Measurements from ENCODE around the gene KLHL1.
"Not testable (repeated sequence)": the region's sequence is repeated elsewhere in the genome, so short reads cannot be mapped to it uniquely, and the experiment has no call there.

The KLHL1 gene, protein sequence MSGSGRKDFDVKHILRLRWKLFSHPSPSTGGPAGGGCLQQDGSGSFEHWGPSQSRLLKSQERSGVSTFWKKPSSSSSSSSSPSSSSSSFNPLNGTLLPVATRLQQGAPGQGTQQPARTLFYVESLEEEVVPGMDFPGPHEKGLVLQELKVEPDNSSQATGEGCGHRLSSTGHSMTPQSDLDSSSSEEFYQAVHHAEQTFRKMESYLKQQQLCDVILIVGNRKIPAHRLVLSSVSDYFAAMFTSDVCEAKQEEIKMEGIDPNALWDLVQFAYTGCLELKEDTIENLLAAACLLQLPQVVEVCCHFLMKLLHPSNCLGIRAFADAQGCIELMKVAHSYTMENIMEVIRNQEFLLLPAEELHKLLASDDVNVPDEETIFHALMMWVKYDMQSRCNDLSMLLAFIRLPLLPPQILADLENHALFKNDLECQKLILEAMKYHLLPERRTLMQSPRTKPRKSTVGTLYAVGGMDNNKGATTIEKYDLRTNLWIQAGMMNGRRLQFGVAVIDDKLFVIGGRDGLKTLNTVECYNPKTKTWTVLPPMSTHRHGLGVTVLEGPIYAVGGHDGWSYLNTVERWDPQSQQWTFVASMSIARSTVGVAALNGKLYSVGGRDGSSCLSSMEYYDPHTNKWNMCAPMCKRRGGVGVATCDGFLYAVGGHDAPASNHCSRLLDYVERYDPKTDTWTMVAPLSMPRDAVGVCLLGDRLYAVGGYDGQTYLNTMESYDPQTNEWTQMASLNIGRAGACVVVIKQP

DNA sequence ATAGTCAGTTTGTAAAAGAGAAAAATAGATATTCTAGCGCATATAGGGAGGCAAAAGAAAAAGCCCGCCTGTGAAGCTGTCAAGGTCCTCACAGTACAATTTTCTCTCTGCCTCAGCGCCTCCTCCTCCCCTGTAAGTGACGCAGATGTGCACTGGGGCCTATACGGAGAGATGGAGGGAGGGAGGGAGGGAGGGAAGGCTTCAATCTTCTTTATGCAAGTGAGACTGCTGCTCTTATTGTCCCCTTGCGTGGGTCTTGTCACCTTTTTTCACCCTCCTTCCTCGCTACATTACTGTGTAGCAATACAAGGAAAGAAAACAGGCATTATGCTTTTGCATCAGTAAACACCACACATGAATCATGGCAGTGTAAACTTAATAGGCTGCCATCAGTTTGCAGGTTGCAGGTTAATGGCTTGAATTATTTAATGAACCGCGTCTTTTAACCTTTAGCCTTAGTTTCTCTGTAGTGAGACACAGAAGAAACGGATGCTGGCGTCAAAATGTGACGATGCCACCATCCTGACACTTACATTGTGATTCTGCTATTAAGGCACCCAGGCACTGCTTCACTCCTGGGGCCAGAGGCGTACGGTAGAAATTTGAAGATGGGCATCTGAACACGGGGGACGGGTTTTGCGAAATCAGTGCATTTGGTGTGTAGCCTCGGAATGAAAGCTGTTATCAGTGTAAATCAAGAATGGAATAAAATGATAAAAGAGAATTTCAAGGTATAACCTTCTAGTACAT lies at the start of gene KLHL1:
TSS of gene KLHL1 (minus strand) at position 97 of the 750 bp plus-strand sequence. CDS start 753 bp downstream, outside the sequence.
- DNase-seq, result no peak

DNA sequence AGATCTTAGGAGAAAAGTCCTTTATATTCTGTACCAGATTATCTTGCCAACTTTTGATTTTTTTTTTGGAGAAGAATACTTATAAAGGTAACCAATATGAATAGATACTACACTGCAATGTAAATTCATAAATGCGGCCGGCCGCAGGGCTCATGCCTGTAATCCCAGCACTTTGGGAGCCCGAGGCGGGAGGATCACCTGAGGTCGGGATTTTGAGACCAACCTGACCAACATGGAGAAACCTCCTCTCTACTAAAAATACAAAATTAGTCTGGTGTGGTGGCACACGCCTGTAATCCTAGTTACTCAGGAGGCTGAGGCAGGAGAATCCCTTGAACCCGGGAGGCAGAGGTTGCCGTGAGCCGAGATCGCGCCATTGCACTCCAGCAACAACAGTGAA lies 34.4 kb upstream of the KLHL1 start:
- DNase-seq, result not testable (repeated sequence)

DNA sequence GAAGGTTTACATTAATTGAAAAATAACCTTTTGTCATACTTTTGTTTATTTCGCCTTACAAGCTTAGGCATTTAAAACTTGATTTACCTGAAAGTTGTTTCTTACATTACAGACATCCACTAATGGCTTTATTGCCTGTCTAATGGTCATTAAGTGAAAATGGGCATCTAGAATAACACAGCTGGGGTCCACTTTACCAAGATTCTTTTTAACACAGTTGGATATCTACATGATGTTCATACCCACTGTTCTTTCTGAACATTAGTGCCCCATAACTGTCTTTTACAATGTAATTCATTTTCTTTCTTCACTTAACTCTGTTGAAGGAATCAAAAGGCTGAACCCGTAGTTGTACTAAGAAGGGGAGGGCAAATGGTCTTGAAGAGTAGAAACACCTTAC lies 19.8 kb upstream of the KLHL1 start:
- DNase-seq, result no peak

GRCh38 chr13:70125693-70126092 lies 17.4 kb upstream of the KLHL1 start:
- DNase-seq, result no peak

DNA sequence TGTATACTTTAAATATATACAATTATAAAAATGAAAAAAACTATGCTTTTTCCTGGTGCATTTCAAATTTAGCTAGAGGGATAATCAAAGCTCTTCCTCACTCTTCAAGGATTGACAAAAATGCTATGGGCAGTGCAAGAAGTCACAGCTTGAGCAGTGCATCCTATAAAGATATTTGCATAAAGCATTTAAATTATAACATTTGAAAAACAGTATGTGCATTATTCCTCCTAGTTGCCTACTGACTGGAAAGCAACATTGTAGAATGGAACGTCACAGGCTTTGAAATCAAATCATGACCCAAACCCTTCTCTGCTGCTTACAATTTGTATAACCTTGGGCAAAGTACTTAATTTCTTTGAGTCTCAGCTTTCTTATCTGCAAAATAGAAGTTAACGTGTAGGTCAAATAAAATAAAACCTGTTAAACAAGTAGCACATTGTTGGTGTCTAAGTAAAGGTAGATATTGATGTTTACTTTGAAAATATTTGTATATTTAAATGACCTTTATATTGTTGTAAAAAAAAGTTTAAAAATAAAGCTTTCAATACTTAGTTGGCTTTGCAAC lies 9.2 kb upstream of the KLHL1 start:
- no peak for DNase-seq

- DNase-seq, result no peak
Observed at GRCh38 chr13:70107498-70108281, 562 bp downstream of the KLHL1 start, which contains the start of gene ATXN8OS. TSS of gene ATXN8OS (plus strand) at chr13:70107826.

GRCh38 chr13:70107125-70107497 lies 1.1 kb downstream of the KLHL1 start:
- no peak for DNase-seq

- no peak for DNase-seq
Observed at GRCh38 chr13:70104481-70104880, 3.8 kb downstream of the KLHL1 start.

DNA sequence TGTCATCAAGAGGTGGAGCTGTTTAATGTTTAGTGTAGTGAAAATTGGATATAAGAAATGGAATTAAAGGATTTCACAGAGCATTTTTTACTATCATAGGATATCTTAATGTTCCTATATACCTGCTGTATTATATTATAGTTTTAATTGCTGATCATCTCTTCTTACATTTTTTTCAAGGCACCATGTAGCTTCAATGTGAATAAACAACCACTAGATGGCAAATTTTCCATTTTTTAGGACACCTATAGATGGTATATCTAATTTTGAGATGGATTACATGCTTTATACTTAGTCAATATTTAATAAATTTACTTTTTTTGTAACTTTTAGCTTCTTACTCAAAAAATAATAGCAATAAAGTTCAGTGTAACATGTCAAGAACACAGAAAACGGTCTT lies 9.6 kb downstream of the KLHL1 start:
- DNase-seq, result no peak

DNA sequence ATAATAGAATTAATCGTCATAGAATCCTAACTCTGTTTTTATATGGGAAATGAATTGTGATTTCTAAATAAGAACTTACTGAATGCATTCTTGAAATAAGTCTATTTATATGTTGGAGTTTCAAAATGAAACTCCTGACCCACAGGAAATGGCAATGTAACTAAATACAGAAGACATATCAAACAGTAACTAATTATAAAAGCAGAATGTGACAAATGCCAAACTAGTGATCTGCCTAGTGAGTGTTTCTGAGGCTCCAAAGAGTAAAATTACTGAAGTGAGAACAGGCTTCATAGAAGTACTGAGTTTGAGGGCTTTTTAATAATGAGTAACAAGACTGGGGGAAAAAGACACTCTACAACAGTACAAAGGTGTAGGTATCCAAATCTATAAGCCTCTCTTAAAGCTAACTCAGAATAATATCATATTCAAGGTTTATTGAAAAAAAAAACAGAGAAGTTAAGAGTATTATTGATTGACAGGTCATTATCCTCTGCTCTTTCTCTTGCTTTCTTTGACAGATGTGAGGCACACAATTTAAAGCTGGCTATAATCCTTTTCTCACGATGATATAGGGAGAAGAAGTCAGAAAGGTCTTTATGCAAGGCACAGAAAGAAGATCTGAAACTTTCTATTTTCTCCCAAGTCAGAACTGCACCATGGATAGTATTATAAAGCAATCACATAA lies 18.1 kb downstream of the KLHL1 start:
- DNase-seq, result no peak

DNA sequence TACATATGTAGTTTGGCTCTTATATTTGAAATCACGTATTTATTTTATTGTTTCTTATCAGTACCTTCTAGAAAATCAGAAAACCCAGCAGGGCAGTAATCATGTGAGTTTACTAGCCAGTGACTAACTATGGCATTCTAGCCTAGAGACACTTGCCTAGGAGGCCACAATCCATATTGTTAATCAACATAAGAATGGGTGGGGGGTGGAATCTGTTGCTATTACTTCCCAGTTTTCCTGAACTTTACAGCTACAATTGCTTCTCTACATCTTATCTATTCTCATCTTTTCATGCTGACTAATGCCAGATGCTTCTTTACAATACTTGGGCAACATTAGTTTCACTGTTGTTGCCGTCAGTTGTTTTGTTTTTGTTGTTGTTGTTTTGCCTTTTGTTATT lies 19.3 kb downstream of the KLHL1 start:
- no peak for DNase-seq

GRCh38 chr13:70087247-70087646 lies 21.0 kb downstream of the KLHL1 start:
- no peak for DNase-seq

- DNase-seq, result no peak
Observed at GRCh38 chr13:70080012-70080411, 28.2 kb downstream of the KLHL1 start.

DNA sequence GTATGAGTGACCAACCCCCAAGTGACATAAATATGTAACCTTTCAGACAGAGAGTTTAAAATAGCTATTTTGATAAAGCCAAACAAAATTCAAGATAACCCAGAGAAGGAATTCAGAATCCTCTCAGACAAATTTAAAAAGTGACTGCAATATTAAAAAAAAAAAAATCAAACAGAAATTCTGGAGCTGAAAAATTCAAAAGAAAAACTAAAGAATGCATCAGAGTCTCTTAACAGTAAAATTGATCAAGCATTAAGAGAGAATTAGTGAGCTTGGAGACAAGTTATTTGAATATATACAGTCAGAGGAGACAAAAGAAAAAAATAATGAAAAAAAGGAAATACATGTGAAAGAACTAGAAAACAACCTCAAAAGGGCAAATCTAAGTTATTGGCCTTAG lies 53.7 kb downstream of the KLHL1 start:
- DNase-seq, result no peak

DNA sequence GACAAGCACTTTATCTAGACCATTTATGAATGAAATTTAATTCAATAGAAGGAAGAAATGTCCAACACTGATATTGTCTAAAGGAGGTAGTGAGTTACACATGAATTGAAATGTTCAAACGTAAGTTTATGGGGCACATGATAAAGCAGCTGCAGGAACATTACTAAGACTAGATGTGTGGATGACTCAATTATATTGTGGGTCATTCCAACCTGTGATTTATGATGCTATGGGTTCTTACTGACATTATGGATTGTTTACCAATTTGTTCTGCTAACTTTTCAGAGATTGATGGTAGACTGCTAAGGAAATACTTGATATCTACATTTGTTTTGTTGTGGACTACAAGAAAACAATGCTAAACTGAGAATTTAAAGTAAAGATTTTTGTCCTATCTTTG lies 56.7 kb downstream of the KLHL1 start:
- DNase-seq, result no peak

GRCh38 chr13:70043685-70044084 lies 64.6 kb downstream of the KLHL1 start:
- no peak for DNase-seq

- no peak for DNase-seq
Observed at GRCh38 chr13:70042193-70042592, 66.1 kb downstream of the KLHL1 start.

- DNase-seq, result no peak
Observed at GRCh38 chr13:70034286-70034685, 74.0 kb downstream of the KLHL1 start.

DNA sequence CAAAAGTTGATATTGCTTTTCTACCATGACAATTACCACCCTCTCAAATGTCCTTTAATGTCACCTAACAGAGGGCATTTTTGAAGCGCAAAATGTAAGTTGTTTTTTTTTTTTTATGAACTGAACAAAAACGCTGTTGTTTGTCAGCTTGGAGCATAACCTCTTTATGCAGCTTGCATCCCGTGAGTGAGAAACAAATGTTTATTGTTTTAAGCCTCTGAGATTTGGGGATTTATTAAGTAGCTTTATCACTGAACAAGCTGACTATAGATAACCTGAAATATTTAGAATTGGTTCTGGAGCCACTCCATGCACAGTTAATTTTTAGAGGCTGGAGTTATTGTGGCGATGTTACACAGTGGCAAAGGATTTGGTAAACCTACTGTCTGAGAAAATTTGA lies 80.7 kb downstream of the KLHL1 start:
- DNase-seq, result no peak

DNA sequence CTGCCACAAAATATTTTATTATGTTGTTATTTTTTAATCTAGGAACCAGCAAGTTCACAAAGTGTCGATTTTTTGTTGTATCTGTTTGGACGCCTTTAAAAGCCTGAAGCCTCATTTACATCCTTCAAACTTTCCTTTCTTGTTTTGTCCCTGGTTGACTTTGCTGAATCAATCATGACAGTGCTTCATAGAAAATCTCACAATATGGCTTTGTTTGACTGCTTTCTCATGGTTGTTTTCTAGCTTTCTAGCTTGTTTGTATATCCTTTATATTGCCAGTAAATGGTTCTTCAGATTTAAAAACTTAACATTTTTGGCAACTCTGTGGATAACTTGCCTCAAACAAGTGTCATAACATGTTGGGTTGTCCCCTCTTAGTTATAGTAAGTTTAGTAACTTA lies 84.7 kb downstream of the KLHL1 start:
- no peak for DNase-seq

GRCh38 chr13:70022646-70023045 lies 85.6 kb downstream of the KLHL1 start:
- DNase-seq, result no peak

GRCh38 chr13:70016116-70016515 lies 92.1 kb downstream of the KLHL1 start:
- DNase-seq, result no peak
